GM19238 (cell line): Measurements from ENCODE around the gene SH2D7.

Experiments
- DNase-seq: peaks from one replicate; pipeline ENCODE4 v3.0.0; 2011; ENCODE audit warnings: low spot score; ENCODE audit not compliant: insufficient read length

The SH2D7 gene

DNA sequence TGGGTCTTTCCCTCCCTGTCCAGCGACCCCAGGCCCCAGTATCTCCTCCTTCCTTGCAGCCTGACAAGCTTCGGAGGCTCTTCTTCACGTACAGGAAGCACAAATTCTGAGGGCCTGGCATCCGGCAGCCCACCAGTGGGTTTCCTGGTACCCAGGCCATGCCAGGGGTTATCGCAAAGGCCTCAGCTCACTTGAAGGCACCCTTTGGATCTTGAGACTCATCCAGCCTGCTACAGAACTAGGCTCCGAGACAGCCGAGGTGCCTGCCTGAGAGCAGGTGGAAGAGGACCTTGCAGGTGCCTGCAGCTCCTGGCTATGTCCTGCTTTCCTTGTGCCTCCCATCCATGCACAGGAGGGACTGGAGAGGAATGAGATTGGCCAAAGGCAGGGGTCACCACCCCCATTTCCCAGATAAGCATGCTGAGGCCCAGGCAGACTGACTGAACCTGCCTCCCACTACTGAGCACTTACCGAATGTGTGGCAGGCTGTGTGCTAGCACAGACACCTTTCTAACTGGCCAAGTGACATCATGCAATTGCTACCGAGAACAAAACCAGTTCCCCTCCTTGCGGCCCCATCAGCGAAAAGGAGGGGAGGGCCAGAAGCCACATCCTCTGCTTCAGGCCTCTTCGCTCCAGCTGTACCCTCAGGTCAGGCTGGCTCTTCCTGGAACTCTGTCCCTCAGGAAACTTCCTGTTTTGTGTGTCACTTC is 11.2 kb downstream of the SH2D7 start:
- DNase-seq = peak; percentile 82

DNA sequence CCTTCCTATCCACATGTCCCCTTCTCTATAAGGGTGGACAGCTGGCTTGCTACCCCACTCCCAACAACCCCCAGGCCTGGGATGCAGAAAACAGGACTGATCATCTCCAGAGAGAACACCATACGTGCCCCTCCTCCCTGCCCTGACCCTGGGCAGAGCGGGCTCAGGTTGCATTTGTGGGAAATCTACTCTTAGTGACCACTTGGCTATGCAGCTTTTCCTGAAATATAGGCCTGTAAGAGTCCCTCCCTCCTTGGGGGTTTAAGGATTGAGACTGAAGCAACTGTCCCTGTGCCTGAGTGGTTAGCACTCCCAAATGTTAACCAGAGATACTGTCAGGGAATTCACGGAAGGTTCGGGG is 11.7 kb downstream of the SH2D7 start:
- DNase-seq = no peak

DNA sequence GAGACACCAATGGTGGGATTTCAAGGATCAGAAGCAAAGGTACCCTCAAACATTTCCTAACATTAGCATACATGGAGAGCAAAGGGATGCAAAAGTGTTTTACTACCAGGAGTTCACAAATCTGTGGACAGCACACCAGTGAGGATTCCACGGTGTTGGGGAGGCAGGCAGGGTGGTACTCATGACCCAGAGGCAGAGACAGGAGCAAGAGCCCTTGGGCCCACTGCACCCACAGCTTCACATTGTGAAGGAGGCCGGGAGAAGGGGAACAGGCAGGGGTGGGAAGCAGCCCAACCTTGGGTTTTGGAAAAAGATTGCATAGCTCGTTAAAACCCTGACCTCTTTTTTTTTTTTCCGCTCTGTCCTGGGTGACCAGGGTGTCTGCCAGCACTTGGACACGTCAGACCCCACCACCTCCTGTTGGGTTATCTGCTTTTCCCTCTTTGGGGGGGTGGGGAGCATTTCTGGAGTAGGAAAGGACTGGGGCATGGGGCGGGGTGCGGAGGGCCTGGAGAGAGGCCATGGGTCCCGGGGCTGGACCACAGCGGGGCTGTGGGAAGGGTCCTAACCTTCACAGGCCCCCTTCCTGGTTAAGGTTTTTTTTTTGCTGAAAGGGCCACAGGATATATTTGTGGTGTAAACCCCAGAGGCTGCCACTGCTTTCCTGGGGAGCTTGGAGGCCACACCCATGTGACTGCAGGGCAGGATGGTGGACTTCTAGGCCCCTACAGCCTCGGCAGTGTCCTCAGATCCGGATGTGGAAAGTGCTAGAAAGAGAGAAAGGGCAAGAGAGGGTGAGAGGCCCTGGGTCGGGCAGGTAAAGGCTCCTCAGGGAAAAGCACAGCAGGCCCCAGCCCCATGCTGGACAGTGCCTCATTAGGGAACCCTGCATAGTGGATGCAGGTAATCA is 12.5 kb downstream of the SH2D7 start:
- DNase-seq = no peak

DNA sequence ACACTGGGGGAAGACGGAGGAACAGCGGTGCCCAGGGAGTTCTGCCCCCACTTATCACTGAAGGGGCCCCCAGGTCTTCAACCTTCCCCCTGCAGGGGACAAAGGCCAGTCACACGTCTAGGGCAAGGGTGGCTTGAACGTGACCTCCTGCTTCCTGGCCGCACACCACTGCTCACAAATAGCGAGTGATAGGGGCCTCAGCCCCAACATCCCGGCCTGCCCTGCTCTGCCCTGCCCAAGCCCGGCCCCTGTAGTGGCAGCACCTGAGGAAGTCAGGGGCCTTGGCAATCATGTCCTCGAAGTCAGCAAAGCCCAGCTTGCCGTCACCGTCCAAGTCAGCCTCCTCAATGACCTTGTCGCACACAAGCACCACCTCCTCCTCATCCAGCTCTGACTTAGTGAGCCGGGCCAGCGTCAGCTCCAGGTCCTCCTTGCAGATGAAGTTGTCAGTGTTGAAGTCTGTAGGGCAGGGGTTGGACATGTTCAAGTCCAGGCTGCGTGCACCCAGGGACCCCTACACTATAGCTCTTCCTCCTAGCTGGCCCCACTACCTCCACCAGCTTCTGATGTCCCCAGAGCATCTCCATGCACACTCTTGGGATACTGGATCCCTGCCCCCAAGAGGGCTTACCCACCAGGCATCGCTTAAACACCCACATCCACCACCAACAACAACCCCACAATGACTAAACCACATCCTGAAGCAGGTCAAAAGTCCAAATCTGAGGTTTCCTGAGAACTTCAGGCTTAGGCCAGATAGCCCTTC is 13.3 kb downstream of the SH2D7 start:
- no peak for DNase-seq

DNA sequence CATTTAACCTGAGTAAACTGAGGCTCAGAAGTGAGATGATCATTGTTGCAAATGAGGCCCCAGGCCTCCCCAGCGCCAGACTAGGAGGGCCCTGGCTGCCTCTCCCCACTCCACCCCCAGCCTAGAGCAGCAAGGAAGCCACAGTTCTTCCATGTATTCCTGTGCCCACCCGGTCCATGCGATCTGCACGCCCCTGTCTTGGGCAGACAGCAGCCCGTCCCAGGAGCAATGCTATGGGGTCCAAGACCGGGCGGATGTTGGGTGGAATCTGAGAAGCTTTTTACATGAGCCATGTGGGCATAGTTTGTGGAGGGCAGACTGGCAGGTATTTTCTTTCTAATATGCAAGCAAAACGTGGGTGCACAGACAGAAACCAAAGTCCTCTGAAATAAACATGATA is 15.1 kb downstream of the SH2D7 start:
- no peak for DNase-seq

DNA sequence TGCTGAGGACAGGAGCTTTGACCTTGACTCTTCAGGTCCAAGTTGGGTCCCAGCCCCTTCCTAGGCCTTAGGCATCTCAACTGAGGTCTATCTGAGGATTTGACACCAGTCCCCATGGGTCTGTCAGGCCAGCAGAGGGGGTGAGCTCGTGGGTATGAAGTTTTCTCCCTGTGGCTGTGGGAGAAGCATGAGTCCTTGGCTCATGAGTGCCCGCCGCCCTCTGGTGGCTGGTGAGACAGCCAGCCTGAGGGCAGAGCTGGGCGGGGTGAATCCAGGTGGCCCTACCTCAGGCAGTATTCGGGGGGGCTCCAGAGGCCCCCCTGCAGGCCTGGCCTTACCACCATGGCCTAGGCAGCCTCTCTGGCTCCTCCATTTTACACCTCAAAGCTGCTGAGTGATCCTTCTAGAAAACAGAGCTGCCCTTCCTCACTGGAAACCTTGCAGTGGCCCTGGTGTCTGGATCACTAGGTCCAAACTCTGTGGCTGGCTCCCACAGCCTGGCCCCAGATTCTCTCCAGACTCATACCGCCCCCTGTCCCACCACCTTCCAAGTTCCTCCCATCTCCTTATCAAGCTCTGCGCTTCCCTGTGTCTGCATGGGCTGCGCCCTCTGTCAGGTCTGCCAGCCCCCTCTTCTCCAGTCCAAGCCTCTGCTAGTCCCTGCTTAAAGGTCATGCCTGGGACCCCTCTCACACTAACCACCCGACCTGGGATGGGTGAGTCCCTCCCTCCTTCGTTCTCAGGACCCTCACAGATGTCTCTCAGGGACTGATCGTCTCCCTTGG is 16.1 kb downstream of the SH2D7 start:
- DNase-seq = peak; percentile 77

DNA sequence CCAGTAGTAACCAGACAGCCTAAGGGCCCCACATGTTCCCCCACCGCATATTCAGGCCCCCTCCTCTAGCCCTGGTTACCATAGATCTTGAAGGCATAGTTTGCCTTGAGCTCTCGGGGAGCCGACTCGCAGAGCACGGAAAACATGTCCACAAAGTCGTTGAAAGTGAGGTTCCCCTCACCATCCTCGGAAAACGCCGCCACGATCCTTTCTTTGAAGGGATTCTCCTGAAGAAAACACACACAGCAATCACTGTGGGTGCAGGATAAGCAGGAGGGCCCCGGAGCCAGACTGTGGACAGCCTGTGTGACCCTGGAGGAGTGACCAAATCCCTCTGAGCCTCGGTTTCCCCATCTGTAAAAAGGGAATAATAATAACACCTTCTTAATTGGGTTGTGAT is 16.8 kb downstream of the SH2D7 start:
- no peak for DNase-seq

DNA sequence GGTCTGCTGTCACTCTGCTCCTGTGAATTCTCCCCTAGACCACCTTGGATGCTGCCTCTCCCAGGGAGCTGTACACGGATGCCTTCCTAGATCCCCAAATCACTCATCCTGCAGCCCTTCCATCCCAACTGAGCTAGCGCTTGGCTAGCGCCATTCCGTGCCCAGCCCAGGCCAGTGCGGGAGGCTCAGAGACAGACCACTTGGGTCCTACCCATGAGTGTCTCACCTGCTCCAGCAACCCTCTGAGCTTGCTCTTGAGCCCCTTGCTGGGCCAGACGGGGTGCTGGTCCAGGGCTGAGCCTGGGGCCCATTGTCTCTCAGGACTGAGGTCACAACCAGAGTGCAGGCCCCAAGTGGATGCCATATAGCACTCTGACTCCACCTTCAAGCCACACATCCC is 17.7 kb downstream of the SH2D7 start:
- no peak for DNase-seq

DNA sequence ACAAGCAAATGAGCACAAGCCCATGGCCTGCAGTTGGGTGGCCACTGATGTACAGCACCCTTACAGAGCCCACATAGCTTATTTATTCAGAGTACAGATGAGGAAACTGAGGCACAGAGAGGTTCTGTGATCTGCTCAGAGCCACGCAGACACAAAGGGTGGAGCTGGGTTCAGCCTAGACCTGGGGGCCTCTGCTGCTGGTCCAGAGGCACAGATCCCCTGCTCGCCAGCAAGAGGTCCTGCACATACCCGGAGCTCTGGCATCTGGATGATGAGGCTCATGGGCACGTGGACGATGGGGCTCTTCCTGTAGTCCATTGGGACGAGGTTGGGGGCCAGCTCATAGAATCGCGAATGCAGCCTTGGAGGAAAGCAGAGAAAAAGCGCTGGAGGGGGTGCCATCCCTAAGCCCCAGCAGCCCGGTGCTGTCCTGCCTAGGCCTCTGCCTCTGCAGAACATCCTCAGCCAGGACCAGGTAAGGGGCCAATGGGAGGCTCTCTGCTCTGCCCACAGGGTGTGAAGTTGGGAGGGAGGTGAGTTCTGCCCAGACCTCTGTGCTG is 18.6 kb downstream of the SH2D7 start:
- DNase-seq = no peak

DNA sequence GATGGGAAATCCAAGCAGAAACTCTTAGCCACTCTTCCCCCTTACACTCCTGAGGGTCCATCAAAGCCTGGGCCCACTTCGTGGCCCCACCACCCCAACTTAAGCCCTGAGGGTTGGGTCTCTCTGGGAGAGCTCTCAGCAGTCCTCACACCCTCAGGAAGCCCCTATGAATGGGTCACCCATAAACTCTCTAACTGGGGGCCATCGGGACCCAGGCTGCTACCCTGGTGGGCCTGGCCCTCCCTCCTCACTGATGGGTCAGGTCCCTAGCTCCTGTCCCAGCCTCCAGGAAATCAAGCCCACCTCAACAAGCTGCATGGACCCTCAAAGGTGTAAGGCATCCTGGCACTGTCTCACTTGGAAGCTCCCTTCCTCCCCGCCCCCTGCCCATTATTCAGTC is 19.4 kb downstream of the SH2D7 start:
- no peak for DNase-seq

DNA sequence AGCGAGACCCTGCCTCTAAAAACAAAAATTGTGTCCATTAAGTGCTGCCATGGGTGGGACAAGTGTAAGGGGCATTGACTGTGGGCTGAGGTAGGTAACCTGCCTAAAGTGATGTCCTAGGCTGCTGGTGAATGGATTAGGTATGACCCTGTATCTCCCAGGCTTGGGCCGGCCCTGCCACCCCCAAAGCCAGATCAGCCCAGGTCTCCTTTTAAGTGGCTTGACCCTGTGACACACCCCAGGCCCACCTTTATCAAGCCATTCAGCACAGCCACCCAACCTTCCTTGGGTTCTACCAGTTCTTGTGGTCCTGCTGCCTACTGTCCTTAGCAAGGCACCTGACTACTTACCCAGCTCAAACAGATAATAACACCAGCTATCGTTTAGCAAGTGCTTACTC is 20.2 kb downstream of the SH2D7 start:
- no peak for DNase-seq

DNA sequence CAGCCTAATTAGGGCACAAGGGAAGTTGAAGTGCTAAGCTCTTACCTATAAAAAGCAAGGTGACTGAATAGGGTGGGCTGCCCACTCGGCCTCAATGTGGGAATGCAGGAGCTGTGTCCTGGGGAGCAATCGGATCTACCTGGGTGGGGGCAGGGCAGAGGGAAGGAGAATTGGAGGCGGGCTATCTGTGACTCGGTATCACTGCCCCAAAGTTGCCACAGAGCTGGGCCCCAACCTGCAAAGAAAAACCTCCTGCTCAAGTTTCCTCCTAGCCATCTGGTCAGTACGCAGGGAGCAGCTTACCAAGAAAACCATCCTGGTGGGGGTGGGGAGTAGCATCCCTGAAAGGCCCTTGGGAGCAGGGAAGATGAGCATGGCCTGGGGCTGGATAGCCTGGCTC is 28.2 kb downstream of the SH2D7 start:
- DNase-seq = no peak

DNA sequence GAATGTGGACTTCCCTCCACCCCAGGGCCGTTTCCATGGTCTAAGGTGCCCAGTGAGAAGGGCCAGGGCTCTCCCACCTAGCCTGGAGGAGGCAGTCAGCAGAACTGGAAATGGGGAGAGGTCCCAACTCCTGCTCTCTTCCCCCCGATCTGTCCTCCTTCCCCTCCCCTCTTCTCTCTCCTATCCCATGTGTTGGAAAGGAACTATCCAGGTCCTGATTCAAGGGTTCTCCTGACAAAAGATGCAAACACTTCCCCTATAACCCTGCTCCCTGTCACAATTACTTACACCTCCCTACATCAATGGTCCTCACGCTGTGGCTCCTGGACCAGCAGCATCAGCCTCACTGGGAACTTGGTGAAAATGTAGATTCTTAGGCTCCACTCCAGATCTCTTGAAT is 32.9 kb downstream of the SH2D7 start:
- no peak for DNase-seq

DNA sequence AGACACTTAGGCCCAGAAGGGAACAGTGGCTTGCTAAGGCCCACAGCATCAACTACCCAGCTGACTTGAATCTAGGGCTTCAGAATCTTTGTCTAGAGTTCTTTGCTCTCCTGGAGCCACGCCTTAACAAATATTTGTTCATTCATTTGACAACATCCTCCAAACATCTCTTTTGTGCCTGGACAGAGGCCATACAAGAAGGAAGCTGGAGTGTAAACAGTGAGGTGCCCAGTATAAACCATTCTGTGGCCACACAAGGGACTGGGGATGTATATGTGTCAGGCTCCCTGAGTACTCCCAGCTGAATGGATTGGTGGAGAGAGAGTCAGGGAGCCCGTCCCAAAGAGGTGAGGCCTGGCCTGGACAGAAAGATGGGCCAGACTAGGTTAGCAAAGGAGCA is 35.5 kb downstream of the SH2D7 start:
- DNase-seq = no peak

DNA sequence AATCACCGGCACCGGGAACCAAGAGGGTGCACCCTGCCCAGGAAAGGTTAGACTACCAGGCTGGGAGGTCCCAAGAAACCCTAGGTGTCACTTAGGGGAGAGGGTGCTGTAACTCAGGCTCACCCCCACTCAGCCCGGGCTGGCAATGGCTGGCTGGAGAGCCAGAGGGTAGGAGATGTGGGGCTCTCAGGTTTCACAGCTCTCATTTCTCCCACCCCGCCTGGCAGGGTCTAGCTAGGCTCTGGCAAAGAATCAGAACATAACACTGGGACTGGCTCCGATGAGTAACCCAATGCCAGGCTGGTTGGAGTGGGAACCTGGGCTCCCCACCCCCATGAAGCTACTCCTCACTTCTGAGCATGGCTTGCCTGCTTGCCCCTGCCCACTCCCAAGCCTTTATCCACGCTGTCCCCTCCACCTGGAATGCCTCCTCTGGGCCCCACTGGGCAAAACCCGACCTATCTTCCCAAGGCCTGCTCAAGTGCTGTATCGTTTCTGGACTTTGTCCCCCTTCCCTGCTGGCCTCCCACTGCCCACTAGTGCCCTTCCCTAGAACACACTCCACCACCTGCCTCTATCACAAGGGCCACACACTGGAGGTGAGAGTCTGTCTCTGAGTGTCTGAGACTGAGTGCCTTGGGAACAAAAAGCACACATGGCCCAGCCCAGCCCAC is 36.9 kb downstream of the SH2D7 start:
- DNase-seq = no peak

DNA sequence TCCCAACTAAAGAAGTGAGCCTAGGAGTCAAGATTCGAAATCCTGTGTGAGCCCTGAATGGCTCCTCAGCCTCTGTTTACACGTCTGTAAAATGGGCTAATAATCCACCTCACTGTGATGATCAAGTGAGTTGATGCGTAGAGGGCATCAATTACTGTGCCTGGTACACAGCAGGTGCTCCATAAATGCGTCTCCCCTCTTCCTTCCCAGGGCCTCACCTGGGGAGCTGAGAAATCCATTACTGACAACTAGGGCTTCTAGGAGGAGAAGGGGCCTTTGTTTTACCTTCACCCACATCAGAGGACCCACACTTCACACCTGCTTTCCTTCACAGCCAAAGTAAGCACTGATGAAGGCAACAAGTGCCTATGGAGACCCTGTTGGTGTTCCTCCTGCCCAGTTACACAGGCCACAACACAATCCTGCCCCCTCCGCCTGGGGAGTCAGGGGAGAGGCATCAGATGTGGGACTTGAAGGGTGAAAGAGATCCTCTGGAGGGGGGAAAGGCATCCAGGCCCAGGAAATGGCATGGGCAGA is 37.5 kb downstream of the SH2D7 start:
- DNase-seq = no peak

DNA sequence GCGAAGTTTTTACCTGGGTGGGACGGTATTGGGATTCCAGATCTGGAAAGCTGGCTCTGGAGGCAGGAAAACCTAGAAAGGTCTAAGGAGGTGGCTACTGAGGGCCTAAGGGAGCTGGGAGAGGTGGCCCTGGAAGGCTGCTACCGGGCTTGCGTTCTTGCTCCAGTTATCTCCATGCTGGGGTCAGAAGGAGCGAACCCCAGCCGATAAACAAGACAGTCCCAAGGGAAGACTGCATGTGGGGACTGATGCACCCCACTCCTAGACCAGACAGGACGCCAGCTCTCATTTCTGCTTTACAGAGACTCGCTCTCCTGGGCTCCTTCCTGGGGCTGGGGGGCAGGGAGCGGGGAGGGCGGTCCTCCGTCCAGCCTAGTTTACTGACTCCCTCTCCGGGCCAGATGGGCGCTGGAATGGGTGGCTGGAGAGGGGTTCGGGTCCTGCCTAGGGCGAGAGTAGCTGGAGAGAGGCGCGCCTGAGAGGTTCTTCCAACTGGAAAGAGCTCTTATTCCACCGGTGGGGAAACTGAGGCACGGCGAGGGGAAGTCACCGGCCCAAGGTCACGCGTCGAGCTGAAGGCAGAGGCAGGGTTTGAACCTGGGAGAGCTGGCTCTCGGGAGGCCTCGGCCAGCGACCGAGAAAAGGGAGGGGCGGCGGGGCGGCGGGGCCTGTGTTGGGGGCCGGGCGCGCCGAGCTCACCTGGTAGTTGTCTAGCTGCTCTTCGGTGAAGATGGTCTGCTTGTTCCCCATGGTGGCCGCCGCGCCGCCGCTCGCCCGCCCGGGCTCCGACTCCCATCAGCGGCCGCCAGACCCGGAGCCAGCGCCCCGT is 38.3 kb downstream of the SH2D7 start:
- no peak for DNase-seq

DNA sequence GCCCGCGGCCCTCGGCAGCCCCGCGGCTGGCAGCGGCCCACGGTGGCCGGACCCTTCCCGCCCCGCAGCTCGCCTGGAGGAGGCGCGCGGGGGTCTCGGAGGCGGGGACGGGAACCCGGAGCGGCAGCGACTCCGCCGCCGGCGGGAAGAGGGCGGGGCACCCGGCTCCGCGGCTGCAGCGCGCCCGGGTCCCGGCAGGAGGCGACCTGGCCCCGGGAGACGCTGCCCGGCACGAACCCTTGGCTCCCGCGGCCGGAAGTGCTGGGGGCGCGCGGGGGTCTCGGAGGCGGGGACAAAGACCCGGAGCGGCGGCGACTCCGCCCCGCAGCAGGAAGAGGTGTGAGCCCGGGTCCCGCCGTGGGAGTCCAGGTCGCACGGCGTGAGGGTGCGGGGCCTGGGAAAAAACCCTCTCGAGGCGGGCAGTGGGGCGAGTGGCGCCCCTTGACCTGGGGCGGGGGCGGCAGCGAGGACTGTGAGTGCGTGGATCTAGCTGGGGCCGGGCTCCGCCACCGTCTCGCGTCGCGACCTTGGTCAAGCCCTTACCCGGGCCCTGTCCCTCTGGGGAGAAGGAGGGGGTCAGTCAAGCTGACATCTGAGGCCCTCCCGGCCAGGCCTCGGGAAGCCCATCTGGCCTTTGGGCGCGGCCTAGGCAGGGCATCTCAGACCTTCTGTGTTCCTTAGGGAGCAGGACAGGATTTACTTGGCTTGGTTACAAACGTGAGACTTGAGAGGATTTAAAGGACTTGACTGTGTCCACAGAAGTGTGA is 39.1 kb downstream of the SH2D7 start, which contains the start of gene CIB2:
TSS of gene CIB2 (minus strand) at position 151 of the 767 bp plus-strand sequence. CDS start 230 bp downstream, outside the sequence.
- peak; percentile 90 for DNase-seq
